HG03175 (cell line): ENCODE measurements around the gene SGCD.

Experiments
- ATAC-seq: cut with Tn5 transposase; IDR thresholded peaks from one replicate; pipeline ENCODE4 v1.9.1; 2021; ENCODE audit warnings: mild to moderate bottlenecking, moderate library complexity; ENCODE audit not compliant: unreplicated experiment

Gene SGCD

DNA sequence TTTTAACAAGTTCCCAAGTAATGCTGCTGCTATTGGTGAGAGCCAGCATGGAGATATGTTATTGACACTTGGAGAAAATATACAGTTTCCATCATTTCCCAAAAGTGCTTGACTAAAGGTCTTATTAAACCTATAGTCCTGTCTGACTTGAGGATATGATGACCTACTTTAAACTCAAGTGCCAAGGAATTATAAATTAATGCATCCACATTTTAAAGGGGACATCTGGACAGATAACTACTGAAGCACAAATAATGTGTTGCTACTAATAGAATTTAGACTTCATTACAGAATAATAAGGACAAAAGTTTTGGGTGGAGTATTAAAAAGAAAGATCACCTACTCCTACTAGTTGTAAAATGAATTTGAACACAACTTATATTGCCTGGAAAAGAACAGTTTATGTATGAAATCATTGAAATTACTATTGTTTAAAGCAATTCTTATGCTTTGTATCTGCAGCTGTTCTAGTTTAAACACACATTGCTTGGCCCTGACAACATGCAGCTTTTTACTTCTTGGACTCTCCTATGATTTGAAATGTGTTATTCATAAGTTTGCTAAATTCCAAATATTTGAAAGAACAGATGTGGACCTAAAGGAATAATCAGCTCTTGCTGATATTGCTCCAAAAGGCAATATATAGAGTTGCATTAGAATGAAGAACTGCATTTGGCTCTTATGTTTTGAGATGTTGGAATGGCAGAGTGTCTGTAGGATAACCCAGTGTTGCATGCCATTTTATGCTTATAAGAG is 73.4 kb downstream of the SGCD start:
- no peak for ATAC-seq

DNA sequence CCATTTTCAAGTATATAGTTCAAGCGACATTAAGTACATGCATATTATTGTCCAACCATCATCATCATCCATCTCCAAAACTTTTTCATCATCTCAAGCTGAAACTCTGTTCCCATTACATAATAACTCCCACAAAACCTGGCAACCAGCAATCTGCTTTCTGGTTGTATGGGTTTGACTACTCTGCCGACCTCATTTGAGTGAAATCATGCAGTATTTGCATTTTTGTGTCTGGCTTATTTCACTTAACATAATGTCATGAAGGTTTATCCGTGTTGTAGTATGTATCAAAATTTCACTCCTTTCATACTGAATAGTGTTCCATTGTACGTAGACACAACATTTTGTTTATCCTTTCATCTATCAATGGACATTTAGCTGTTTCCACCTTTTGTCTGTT is 74.8 kb downstream of the SGCD start:
- peak; percentile 14 for ATAC-seq

DNA sequence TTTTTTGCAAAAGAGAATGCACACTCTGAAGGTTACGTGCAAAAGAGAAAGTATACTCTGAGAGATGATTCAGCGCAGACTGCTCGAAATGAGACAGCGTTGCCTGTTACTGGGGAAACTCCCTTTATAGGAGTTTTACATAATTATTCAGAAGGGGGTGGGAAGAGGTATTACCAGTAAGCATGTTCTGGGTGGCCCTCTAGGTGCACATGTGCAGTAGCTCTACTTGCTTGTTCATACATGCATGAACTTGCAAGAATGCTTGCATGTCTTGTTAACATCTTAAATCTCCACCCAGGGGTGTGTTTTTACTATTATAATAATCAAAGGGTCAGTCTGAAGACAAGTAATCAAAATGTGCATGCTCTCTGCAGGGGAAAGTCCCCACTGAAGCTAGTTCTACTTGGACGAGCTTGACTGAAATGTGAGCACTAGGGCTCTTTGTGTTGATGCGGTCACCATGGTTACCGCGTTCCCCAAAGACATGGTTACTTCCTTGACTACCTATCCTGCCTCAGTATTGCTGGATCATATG is 75.5 kb downstream of the SGCD start:
- ATAC-seq: peak; percentile 97

DNA sequence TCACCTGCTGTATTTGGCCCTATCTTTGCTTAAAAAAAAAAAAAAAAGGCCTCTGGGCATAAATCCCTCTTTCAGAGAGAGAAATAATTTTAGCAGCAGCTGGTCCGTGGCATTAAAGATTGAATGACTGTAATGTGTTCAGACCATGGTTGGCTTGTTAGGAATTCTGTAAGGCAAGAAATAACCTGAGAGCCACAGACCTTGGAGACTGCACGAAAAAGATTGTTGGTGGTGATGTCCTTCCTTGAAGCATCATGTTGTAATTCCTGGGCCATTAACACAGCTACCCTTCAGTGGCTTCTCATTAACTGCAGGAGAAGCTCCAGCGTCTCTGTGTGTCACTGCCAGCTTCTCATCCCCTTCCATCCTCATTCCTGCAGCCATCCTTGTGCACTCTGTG is 79.0 kb downstream of the SGCD start:
- no peak for ATAC-seq

DNA sequence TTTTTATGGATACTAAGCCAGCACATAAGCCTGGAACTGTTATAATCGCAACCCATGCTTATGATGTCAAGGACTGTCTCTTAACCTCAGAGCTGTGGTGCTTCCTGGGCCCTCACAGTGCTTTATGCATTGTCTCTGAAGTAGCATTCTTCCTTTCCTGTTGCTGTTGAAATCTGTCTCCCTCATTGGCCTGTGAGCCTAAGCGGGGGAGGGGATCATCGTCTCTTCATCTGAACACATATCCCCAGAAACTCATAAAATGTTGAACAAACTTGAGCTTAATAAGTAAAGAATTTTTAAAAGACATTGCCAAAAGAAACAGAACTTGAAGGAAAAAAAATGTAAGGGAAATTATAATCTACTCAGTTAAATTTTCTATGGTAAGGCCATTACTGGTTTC is 80.3 kb downstream of the SGCD start:
- no peak for ATAC-seq

DNA sequence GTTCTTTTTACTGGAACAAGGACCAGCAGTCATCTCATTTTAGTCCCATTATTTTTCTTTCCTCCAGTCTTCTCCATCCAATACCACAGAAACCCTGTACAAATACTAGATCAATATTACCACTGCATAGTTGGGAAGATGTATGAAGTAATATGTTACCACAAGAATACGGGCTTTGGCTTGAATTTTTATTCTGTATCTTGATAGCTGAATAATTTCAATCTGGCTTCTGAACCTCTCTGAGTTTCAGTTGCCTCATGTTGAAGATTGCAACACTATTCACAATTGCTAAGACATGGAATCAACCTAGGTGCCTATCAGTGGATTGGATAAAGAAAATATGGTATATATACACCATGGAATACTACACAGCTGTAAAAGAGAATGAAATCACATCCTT is 82.9 kb downstream of the SGCD start:
- ATAC-seq: no peak

DNA sequence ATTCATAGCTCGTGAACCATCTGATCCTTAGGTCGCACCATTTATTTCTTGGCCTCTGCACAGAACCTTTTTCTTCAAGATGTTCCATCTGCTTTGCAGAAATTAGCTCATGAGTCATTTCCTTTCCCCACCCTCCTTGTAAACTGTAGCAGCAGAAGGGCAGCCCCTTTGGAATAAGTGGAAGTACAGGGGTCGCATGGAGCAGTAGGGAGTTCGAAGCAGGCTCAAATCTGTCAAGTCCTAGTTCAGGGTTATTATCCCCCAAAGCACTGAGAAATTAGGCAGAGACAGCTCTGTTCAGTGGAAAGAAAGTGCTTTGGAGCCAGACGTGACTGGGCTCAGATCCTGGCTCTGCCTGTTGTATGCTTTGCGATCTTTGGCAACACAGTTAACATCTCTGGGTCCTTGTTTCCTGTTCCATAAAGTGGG is 84.2 kb downstream of the SGCD start:
- no peak for ATAC-seq

DNA sequence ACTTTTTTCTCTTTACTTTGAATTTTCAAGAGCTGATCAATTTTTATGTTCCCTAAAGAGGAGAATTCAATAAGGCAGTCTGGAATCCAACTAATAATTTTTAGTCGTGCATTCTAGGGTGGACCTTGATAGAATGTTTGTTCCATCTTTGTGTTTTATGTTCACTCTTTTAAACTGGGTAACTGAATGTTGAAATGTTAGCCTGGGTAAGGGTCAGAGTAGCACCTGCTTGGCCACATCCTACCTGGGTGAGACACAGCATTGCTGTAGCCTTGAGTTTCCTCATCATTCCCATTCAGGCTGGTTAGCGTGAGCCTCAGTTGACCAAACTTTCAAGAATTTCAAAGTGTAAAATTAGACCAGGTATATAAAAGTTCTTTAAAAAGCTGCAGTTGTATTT is 85.0 kb downstream of the SGCD start:
- ATAC-seq: no peak

DNA sequence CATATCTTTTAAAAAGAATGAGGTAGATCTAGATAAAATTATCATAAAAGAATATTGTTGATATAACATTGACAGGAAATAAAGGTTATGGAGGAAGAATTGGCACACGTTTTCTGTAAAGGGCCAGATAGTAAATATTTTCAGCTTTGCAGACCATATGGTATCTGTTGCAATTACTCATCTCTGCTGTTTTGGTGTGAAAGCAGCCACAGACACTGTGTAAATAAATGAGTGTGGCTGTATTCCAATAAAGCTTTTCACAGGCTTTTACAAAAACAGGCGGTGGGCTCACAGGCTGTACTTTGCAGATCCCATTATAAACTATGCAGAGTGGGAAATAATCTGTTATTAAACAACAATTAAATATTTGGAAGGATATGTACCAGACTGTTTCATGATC is 87.4 kb downstream of the SGCD start:
- ATAC-seq: no peak

DNA sequence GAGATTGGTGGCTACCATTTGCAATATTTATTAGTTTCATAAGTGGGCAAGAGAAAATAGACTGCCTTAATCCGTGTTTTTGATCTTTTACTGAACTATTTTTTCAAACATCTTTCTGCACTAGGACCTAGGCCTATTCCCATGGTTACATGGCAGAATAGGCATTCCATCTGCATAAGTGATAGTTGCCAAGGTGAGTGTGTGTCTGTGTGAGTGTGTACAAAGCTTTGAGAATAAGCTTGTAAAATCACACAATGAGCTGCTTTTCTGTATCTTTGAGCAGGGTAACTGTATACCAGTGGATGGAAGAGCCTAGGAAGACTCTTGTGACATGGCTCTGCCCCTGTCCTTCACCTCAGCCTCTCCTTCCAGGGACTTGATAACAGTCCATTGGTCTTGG is 92.7 kb downstream of the SGCD start:
- no peak for ATAC-seq

DNA sequence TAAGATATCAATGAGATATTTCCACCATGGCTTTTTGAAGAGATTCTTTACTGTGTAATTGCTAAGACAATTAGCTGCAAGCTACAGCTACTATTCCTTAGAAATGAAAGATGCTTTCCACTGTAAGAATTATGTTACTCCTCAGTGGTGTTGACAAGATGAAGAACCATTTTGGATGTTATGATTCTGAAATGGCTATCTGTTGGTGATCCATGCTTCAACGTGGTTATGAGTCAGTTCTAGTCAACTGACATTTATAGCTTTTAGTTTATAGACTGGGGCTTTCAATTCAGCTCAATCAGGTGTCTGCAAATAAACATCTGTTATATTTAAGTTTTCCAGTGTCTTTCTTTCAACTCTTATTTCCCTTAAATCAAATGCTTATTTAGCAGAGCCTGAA is 93.7 kb downstream of the SGCD start:
- ATAC-seq: no peak

DNA sequence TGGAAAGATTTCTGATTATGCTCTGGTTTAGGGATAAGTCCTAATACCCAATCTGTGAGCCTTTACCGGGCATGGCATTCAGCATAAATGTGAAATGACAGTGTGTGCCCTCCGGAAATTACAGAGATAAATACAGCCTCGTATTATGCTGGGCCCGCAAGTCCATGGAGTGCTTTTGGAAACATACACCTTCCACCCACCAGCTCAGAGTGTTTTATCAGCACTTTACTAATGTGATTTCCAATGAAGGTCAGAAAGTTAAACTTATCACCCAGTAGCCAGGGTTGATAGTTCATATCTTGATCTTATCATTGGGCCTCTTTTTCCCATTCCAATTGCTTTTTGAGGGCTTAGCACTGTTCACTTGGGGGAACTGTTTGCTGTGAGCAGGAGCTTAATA is 94.8 kb downstream of the SGCD start:
- no peak for ATAC-seq

DNA sequence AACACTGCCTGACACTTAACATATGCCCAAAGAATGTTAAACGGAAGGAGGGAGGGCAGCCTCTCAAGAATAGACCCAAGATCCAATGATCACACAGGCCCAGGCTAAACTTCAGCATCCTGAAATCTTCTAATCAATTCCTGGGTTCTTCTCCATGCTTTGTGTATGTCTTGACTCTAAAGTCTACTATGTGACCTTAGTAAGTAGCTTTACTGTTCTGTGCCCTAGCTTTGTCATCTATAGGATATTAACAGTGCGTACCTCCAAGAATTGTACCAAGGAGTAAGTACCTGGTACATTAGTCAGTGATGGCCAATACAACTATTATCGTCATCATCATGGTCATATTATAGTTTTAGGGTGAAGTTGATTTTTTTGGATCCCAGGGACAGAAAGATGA is 96.6 kb downstream of the SGCD start:
- ATAC-seq: no peak

DNA sequence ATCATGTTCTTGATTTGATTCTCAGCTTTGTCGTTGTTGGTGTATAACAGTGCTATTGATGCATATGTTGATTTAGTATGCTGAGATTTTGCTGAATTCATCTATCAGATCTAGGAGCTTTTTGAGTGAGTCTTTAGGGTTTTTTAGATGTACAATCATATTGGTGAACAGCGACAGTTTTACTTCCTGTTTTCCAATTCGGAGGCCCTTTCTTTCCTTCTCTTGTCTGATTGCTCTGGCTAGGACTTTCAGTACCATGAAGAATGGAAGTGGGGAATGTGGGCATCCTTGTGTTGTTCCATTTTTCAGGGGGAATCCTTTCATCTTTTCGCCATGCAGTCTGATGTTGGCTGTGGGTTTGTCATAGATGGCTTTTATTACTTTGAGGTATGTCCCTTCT is 100.4 kb downstream of the SGCD start:
- no peak for ATAC-seq

DNA sequence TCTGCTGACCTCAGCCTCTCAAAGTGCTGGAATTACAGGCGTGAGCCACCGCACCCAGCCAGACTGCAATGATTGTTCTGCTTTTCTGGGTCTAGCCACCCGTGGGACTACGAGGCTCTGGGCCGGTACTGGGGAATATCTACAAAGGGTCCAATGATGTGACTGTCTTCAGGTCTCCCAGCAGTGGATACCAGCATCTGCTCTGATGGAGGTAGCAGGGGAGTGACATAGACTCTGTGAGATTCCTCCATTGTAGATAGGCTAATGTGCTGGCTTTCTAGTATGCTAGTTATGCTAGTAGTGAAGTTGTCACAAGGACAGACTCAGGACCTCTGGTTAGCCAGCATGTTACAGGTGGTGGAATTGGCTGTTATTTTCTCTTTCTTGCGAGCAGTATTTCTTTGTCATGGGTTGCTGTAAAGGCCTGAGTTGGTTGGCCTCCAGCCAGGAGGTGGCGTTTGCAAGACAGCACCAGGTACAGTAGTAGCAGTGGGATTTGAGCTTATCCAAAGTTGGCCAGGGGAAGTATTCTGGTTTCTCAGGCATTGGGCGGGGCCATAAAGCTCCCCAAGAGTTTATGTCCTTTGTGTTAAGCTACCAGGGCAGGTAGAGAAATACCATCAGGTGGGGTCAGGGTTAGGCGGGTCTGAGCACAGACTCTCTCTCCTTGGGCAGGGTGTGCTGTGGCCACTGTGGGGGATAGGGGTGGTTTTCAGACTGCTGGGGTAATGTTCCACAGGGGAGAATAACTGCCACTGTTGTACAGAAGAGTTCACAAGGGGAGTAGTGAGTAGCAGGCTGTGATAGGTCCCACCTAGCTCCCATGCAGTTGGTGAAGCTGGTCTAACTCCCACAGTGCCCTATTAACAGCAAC is 105.2 kb downstream of the SGCD start:
- no peak for ATAC-seq

DNA sequence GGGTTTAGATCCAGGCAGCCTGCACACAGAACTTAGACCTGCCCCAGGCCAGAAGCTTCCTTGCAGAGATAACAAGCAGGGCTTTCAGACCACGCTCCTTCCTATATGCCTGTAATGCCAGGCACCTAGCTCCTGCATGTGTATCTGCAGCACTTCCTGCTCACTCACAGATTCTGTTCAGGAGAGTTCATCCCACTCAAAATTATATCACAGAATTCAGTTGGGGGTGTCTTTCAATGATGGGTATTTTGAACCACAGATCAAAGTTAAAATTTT is 105.8 kb downstream of the SGCD start:
- ATAC-seq: no peak

DNA sequence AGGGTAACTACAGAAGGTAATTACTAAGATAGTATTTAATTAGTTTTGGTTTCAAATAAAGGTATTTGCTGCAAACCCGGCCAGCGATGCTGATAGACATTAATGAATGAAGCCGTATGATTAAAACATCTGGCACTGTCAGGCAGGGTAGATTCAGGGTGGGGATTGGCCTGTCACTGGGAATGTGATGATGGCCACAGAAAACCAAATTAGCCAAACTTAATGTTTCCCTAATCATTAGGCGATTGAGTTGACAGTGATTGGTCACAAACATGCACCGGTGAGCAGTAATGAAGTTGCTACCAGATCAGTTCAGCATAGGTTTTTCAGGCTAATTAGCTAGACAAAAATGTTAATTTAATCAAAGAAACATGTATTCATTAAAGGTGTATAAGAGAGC is 107.5 kb downstream of the SGCD start:
- ATAC-seq: no peak

DNA sequence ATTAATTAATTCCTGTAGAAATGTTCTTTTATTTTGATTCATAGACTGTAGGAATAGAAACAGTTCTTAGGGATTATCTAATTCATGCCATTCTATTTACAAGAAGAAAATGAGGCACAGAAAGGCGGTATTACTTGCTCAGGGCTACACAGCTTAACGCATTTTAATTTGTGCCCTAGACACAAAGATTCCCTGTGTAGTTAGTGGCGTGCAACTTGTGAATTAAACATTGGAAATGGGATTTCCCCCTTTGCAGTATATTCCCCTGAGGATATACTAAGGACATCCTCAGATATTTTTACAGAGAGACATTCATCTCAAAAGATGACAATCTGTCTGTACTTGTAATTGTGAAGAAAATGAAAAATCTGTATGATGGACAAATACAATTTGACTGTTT is 108.1 kb downstream of the SGCD start:
- no peak for ATAC-seq

DNA sequence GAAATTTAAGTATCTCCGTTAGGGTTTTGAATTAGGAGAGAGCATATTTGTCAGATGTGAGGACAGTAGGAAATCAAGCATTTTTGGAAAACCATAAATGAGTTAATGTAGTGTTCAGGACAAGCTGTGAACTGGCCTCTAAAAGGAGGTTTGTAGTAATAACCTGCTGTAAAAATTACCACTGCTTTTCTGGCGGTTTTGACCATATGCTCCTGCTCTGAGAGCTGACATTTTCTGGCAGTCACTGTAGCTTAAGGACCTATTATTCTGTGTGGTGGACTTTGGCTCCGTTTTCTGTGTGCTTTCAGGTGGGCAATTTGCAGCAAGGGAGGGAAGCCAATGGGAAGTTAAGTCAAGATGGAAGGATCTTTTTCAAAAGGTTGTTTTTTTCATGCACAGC is 111.1 kb downstream of the SGCD start:
- no peak for ATAC-seq

DNA sequence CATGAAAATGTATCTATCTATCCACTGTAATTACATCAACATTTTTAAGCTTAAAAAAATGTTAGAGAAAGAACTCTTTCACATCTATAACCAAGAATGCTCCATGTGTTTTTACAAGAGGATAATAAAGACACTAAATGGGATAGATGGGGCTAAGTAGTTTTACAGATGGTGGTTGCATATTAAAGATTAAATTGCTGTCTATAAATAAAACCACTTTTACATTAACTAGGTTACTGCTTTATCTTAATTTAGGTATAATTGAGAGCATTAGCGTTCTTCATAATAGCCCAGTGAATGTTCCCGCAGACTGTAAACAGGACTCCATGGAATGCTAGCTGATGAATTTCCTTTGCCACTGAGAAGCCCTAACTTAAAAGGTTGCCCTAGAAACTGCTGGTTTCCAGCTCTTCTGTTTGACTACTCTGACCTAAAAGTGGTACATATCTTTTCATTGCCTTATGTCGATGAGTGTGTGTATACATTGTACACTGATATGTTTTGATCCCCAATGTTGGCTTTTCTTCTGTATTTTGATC is 117.9 kb downstream of the SGCD start:
- ATAC-seq: no peak

DNA sequence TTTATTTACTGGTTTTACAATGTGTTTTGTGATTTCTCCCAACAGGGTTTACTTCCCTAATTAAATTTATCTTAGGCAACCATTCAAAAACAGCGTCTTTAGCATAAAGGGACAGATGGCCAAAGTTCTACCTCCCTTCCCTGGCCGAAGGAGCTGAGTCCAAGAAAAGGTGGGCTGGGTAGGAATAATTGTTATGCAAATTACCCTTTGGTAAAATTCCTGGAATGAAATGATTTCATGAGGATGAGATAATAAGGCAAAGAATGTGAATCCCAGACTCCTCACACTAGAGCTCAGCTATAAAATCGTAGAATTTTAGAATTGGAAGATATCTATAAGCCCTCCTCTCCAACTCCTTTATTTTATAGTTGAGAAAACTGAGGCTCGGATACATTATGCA is 119.6 kb downstream of the SGCD start:
- no peak for ATAC-seq

DNA sequence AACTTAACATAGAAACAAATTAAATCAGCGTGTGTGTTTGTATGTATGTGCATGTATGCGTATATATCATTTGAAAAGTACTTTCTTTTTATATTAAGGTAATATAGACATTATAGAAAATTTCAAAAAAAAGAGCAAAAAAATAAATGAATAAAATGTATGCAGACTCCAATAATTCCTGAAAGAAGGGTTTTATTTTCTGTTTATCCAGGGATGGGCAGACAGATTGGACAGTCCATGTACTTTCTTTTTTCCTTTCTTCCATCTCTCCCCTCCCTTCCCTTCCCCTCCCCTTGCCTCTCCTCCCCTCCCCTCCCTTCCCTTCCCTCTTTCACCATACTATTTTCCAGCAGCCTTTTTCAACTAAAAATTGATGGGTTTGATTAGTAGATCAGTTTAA is 123.8 kb downstream of the SGCD start:
- ATAC-seq: no peak
